DMS 273 (cell line): Measurements from ENCODE around the gene CCNDBP1.

ENCODE experiments used
- DNase-seq: peaks from one replicate; lab custom pipeline; 2025; ENCODE audit not compliant: unreplicated experiment; lab: John Stamatoyannopoulos, UW

The CCNDBP1 gene

DNA sequence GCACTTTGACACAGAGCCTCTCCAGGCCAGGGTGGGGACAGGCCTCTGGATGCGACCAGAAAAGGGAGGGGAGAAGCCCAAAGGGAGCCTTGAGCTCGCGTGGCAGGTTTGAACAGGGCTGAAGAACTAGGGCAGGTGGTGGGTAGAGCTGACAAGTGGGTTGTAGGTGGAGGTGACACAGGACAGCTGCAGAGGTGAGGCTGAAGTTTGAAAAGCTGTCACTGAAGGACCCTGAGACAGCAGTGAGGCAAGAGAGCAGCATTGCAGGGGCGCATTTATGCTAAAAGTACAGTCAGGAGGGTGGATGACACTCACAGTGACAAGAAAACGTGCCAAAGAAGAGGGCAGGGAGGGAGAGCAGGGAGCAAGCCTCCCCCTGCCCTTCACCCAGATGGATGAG, 57.4 kb downstream of the CCNDBP1 start:
- DNase-seq, result no peak

DNA sequence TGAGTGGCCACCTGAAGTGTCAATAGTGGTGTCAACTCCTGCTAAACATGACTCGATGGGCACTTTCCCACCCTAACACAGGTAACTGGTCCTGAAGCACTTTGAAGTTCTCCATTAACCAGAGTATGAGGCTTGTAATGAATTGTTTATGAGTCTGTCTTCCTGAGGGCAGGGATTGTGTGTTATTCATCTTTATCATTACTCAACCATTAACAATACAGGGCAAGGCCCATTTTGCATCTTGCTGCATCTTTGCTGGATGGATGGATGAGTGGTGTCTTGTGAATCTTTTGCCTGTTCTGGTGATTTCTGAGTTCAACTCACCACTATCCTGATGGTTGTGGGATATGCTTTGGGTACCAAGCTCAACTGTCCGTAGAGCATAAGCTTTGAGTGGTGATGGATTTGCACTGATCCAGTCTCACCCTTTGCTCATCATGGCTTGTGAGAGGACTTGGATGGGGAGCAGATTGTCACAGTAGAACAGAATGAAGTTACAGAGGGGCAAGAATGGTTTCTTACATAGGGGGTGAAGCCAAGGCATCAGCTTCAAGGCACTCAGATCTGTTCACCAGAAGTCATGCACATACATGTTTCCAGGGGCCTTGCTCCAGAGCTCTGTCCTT, 57.9 kb downstream of the CCNDBP1 start:
- no peak for DNase-seq

DNA sequence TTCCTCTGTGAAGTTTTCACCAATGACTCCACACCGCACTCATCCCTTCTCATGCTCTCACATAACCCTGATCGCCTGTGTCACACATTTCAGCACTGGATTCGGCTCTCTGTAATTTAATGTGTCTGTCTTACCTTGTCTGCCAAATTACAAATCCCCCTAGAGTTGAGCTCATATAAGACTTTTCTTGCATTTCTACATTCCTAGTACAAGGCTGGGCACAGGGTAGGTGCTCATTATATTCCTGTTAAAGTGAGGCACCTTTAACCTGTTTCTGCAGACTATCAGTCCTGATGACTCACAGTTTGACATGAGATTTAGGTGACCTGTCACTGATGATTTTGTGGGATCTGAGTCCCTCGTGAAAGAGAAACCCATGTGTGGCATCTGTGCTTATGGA, 58.9 kb downstream of the CCNDBP1 start:
- DNase-seq, result no peak

DNA sequence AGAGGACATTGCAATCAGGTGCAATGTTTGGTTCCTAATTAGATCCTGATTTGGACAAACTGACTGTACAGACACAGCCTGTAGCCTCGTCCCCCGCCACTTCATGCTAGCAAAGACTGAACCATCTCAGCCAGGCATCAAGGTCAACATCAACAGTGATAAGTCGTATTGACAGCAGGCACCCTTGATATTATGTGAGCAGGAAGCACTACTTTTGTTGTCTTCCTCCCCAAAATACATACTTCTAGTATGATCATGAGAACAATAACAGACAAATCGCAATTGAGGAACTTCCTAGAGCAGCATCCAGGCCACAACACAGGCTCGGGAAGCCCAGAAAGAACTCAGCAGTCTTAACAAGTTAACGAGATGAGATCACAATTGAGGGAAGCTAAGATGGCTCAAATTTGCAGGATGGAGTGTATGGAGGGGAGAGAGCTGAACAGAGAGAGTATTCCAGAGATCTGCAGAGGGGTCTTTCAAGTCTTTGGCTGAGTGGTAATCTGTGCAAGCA, 61.1 kb downstream of the CCNDBP1 start:
- DNase-seq, result no peak
